GM10847 (cell line): Measurements from ENCODE around the gene MSANTD2.

ENCODE experiments used
- POLR2A ChIP-seq: IDR thresholded peaks from 2 replicates; pipeline ENCODE4 v1.6.1; 2011; ENCODE audit not compliant: insufficient read length; ENCODE audit errors: extremely low read depth

Gene MSANTD2

DNA sequence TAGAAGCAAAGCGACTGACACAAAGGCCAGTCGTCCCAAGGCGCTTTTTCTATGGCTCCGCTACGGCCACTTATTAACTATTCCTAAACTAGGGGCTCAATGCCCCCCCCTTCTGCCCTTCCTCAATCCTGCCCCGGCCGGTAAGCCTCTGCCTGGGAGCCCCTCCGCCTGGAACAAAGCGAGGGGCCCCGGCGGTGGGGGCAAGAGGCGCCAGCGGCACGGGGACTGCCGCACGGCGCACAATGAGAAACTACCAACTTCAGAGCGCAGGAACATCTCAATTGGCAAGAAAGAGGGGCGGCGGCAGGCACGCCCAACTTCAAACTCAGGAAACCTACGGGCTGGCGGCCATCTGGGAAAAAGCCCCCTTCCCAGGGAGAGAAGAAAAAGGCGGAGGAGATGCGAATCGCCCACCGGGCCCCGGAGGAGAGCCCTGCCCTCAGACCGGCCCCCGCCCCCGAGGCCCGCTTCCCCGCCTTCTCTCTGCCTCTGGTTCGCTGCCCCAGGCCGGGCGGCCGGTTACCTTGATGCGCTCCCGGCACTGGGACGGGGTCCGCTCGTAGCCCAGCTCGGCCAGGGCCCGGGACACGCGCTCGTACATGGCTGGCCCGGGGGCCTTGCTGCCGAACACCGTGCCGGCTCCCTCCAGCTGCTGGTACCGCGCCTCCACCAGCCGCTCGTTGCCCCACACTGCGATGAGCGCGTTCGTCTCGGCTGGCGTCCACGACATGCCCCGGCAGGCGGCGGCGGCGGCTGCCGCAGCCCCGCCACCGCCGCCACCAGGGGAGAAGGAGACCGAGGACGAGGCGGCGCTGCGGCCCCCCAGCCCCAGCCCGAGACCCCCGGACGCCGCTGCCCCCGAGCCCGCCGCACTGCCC lies 619 bp downstream of the MSANTD2 start:
- TF ChIP-seq POLR2A = no peak

GRCh38 chr11:124798991-124799347 lies 1.2 kb downstream of the MSANTD2 start:
- TF ChIP-seq POLR2A = no peak

DNA sequence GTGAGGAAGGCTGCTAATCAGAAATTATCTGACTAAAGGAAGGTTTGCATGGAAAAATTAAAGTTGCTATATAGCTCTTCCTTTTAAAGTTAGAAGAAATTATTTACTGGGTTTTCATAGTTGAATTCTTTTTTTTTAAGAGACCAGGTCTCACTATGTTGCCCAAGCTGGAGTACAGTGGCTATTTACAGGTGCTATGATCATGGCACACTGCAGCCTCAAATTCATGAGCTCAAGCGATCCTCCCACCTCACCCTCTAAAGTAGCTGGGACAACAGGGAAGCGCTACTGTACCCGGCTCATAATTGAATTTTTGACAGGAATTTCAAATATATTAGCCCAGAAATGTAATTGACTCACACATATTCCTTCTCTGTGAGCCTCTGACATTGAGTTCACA lies 3.9 kb downstream of the MSANTD2 start:
- no peak for TF ChIP-seq POLR2A

- TF ChIP-seq POLR2A = no peak
Measured at GRCh38 chr11:124793466-124794278, 6.5 kb downstream of the MSANTD2 start.

DNA sequence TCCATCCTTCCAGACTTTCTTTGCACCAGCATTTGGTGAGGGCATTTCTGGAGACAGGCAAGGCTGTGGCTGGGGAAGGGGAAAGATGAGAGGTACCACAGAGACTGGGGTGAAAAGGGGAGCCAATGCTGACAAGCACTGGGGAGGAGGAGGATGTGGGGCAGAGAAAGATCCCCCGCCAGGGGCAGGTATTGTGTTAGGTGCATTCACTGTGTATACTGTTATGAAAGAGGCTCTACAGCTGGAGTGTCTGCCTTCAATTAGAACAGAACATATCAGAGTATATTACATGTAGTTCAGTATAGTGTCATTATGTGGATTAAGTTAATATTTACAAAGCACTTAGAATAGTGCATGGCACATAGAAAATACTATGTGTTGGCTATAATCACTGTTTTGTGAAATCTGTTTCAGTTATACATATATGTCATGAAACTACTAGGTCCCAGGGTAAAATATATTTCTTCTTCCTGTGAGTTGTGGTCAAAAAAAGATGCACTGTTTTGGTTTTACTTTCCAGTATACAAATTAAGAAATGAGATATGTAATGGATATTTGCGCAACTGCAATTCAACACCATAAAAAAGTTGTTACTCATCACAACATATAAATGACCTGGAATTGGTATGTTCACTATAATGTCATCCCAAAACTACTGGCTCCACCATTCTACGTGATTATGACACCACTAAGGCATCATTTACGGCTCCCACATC lies 8.4 kb downstream of the MSANTD2 start:
- TF ChIP-seq POLR2A = no peak

DNA sequence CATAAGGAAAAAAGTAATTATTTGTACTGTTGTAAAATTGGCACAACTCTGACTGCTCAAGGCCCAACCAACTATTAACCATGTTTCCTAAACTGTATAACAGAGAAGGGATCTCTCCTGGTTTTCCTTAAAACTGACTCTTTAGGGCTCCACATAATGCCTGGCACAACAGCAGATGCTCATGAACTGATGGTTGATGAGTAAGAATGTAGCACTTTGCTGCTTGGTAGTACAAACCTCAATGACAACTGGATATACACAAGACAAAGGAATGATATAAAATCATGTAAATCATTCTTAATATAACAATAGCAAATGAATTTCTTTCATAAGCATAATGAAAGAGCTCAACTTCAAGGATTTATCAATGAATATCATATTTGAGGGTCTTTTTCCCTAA lies 11.7 kb downstream of the MSANTD2 start:
- no peak for TF ChIP-seq POLR2A

GRCh38 chr11:124784051-124784450 lies 16.2 kb downstream of the MSANTD2 start:
- TF ChIP-seq POLR2A = no peak

- no peak for TF ChIP-seq POLR2A
Measured at GRCh38 chr11:124783002-124783401, 17.2 kb downstream of the MSANTD2 start.

GRCh38 chr11:124779568-124779967 lies 20.6 kb downstream of the MSANTD2 start:
- no peak for TF ChIP-seq POLR2A

DNA sequence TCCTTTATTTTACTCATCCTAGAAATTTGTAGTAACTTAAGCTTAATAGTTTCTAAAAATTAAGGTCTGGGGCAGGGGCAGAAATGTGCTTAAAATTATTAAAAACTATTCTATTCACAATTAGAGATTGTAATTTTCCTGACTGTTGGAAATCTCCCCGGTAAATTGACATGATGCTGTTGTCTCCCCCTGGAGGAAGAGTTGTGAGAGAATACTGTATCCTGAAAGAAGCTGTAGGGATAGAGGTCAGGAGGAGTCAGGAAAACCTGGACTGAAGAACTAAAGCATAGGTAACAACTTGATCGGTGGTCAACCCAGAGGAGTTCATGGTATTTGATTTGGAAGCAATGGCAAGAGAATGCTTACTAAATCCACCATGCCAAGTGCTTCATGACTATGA lies 21.9 kb downstream of the MSANTD2 start:
- TF ChIP-seq POLR2A = no peak

DNA sequence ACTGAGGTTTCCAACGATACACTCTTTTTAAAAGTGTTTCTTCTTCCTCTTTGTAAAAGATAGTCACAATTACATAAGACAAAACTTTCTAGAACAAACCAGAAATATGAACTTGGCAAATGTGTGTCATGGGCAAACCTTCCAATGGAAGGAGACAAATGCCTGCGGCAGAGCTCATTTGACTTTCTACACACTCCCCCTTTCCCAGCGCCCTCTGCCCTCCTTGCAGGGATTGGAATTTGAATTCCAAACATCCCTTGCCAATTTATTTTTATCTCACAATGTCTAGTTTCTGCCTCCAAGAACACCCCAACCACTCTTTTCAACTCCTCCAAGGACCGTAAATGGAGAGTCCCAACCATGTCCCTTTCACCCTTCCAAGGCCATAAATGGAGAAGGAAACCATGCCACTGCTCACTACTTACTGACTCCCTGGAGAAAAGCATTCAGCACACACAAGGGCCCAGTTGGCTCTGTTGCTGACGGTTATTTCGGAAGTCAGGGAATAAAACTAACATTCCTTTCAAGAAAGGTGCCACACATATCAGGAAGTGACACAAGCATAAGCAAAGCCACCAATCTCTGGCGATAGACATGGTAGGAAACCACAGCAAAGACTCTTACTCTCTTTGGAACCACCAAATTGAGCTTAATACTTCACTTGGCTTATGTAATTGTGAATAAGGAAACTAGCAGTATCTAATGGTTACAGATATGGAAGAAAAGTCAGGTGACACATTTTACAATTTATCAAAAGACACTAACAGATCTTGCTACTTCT lies 23.2 kb downstream of the MSANTD2 start:
- TF ChIP-seq POLR2A = no peak

GRCh38 chr11:124769806-124770774 lies 30.1 kb downstream of the MSANTD2 start:
- TF ChIP-seq POLR2A = no peak

DNA sequence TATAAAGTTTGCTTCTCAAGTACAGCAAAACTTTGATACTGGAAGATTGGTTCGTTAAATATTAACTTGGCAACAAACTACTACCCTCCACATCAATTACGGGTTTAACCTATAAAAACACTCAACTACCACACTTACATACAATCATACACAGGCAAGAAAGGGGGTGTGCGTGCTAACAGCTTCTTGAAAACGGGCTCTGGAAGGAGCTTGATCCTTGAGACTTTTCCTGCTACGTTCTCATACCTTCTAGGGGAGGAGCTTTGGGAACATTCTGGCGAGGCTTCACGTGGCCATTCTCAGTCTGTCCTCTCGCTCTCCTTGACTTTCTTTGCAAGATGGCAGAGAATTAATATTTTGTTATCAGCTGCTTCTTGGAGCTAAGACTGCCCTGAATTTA lies 31.3 kb downstream of the MSANTD2 start:
- TF ChIP-seq POLR2A = no peak

GRCh38 chr11:124766156-124766555 lies 34.0 kb downstream of the MSANTD2 start:
- no peak for TF ChIP-seq POLR2A
